ENCODE measurements around the gene NOL9.
"Not testable (repeated sequence)": the region's sequence is repeated elsewhere in the genome, so short reads cannot be mapped to it uniquely, and the experiment has no call there.

The NOL9 gene

GRCh38 chr1:6503884-6504602, 50.3 kb downstream of the NOL9 start:
- no peak for DNase-seq (ENCODE audit: low read depth, low spot score)

GRCh38 chr1:6502000-6502891, 52.1 kb downstream of the NOL9 start:
- DNase-seq (ENCODE audit: low read depth, low spot score) = no peak

- no peak for DNase-seq (ENCODE audit: low read depth, low spot score)
Observed at GRCh38 chr1:6501279-6501813, 53.0 kb downstream of the NOL9 start.

- no peak for DNase-seq (ENCODE audit: low read depth, low spot score)
Observed at GRCh38 chr1:6500544-6501278, 53.6 kb downstream of the NOL9 start.

GRCh38 chr1:6499296-6499695, 55.0 kb downstream of the NOL9 start:
- no peak for DNase-seq (ENCODE audit: low read depth, low spot score)

- DNase-seq (ENCODE audit: low read depth, low spot score) = no peak
Observed at GRCh38 chr1:6498576-6499111, 55.7 kb downstream of the NOL9 start.

- no peak for DNase-seq (ENCODE audit: low read depth, low spot score)
Observed at GRCh38 chr1:6497867-6498575, 56.3 kb downstream of the NOL9 start.

GRCh38 chr1:6497215-6497866, 57.0 kb downstream of the NOL9 start:
- DNase-seq (ENCODE audit: low read depth, low spot score) = no peak

- no peak for DNase-seq (ENCODE audit: low read depth, low spot score)
Observed at GRCh38 chr1:6496890-6497214, 57.5 kb downstream of the NOL9 start.

- DNase-seq (ENCODE audit: low read depth, low spot score) = no peak
Observed at GRCh38 chr1:6496365-6496721, 58.0 kb downstream of the NOL9 start.

- DNase-seq (ENCODE audit: low read depth, low spot score) = no peak
Observed at GRCh38 chr1:6495540-6496364, 58.6 kb downstream of the NOL9 start.

GRCh38 chr1:6495041-6495441, 59.3 kb downstream of the NOL9 start:
- no peak for DNase-seq (ENCODE audit: low read depth, low spot score)

- DNase-seq (ENCODE audit: low read depth, low spot score) = no peak
Observed at GRCh38 chr1:6494627-6495026, 59.7 kb downstream of the NOL9 start.

- DNase-seq (ENCODE audit: low read depth, low spot score) = not testable (repeated sequence)
Observed at GRCh38 chr1:6493834-6494223, 60.5 kb downstream of the NOL9 start.

GRCh38 chr1:6491966-6492365, 62.3 kb downstream of the NOL9 start:
- no peak for DNase-seq (ENCODE audit: low read depth, low spot score)

- no peak for DNase-seq (ENCODE audit: low read depth, low spot score)
Observed at GRCh38 chr1:6491480-6491962, 62.8 kb downstream of the NOL9 start, which contains the start of gene PLEKHG5. PLEKHG5 (minus strand) TSS chr1:6491667; CDS start chr1:6477571, 14,096 bp downstream.

- no peak for DNase-seq (ENCODE audit: low read depth, low spot score)
Observed at GRCh38 chr1:6491081-6491449, 63.2 kb downstream of the NOL9 start.

GRCh38 chr1:6490181-6491080, 63.9 kb downstream of the NOL9 start:
- DNase-seq (ENCODE audit: low read depth, low spot score) = no peak

GRCh38 chr1:6489799-6490180, 64.5 kb downstream of the NOL9 start:
- no peak for DNase-seq (ENCODE audit: low read depth, low spot score)

All from brain pericyte (primary cell).